H4 (cell line): ENCODE results near the gene PGM1. TPM values are rescaled to one million over a fixed set of nuclear protein-coding genes. Genes with fewer than 3 reads are reported as not detected.

Source experiments
- DNase-seq: peaks from one replicate; pipeline ENCODE4 v3.0.0-alpha.2; 2015; ENCODE audit warnings: low spot score
- total RNA-seq: library from RNA; depleted of rRNA; stranded (reverse); fragments of >200 nt; shearing (Covaris generic); gene quantifications from 2 replicates; pipeline ENCODE4 v1.2.3, GENCODE V29; 2014

Gene PGM1
- total RNA-seq, 1 experiment from 2014 or later = 93.6 TPM

GRCh38 chr1:63633281-63633680 is 40.1 kb downstream of the PGM1 start:
- DNase-seq = no peak

GRCh38 chr1:63634471-63634870 is 41.3 kb downstream of the PGM1 start:
- no peak for DNase-seq

GRCh38 chr1:63635681-63636080 is 42.5 kb downstream of the PGM1 start:
- peak; percentile 65 for DNase-seq

- DNase-seq = no peak
These were observed 43.2 kb downstream of the PGM1 start for GRCh38 chr1:63636192-63637105.

GRCh38 chr1:63638471-63638870 is 45.3 kb downstream of the PGM1 start:
- no peak for DNase-seq

- DNase-seq = no peak
These were observed 45.7 kb downstream of the PGM1 start for GRCh38 chr1:63638875-63639274.

GRCh38 chr1:63640633-63641567 is 47.7 kb downstream of the PGM1 start:
- DNase-seq = no peak

GRCh38 chr1:63641615-63642014 is 48.4 kb downstream of the PGM1 start:
- no peak for DNase-seq

GRCh38 chr1:63642901-63643300 is 49.7 kb downstream of the PGM1 start:
- no peak for DNase-seq

- no peak for DNase-seq
These were observed 50.3 kb downstream of the PGM1 start for GRCh38 chr1:63643517-63643916.

- no peak for DNase-seq
These were observed 50.7 kb downstream of the PGM1 start for GRCh38 chr1:63643926-63644325.

GRCh38 chr1:63645317-63645716 is 52.1 kb downstream of the PGM1 start:
- no peak for DNase-seq

- no peak for DNase-seq
These were observed 55.5 kb downstream of the PGM1 start for GRCh38 chr1:63648689-63649088.

- no peak for DNase-seq
These were observed 58.0 kb downstream of the PGM1 start for GRCh38 chr1:63651161-63651701.

GRCh38 chr1:63653976-63654375 is 60.8 kb downstream of the PGM1 start:
- DNase-seq = no peak

- DNase-seq = no peak
These were observed 66.2 kb downstream of the PGM1 start for GRCh38 chr1:63659448-63659847.

GRCh38 chr1:63662056-63662836 is 69.0 kb downstream of the PGM1 start:
- DNase-seq = peak; percentile 78

- DNase-seq = peak; percentile 42
These were observed 69.6 kb downstream of the PGM1 start for GRCh38 chr1:63662841-63663240.

GRCh38 chr1:63663301-63663700 is 70.1 kb downstream of the PGM1 start:
- DNase-seq = no peak

GRCh38 chr1:63663873-63664272 is 70.7 kb downstream of the PGM1 start:
- no peak for DNase-seq

- DNase-seq = no peak
These were observed 71.5 kb downstream of the PGM1 start for GRCh38 chr1:63664742-63665141.
